K562 (cell line): ENCODE results near the gene TSPAN14. TPM values are rescaled to one million over a fixed set of nuclear protein-coding genes. Genes with fewer than 3 reads are reported as not detected.

Experiments
- BRD9 ChIP-seq: fragments of 450-650 bp; IDR thresholded peaks from 2 replicates; pipeline ENCODE4 v1.6.1; 2018; ENCODE audit warnings: low read depth; ENCODE audit not compliant: partially characterized antibody
- CHD4 ChIP-seq: fragments of 200-600 bp; sonication (generic); IDR thresholded peaks from 3 replicates; pipeline ENCODE4 v1.6.1; 2012; ENCODE audit warnings: low read depth, mild to moderate bottlenecking, mixed read lengths, low read length, inconsistent platforms; ENCODE audit not compliant: insufficient read depth, insufficient replicate concordance, poor library complexity, severe bottlenecking
- CREB3 ChIP-seq: fragments of 450-650 bp; conservative IDR thresholded peaks from 2 replicates; pipeline ENCODE4 v1.6.1; 2016; ENCODE audit warnings: missing genetic modification characterization, low read depth, mild to moderate bottlenecking, missing compliant biosample characterization, moderate library complexity
- FUS ChIP-seq: fragments of 200-400 bp; formaldehyde crosslinking; optimal IDR thresholded peaks from 2 replicates; pipeline ENCODE3; 2017; ENCODE audit warnings: low read depth, low read length
- HNRNPUL1 ChIP-seq: fragments of 200-400 bp; formaldehyde crosslinking; IDR thresholded peaks from 2 replicates; pipeline ENCODE4 v1.6.1; 2017; ENCODE audit warnings: low read length
- ILK ChIP-seq: fragments of 450-650 bp; IDR thresholded peaks from 2 replicates; pipeline ENCODE4 v1.6.1; 2016; ENCODE audit warnings: missing genetic modification characterization, low read depth, mild to moderate bottlenecking, missing compliant biosample characterization, moderate library complexity, borderline replicate concordance
- NCOA6 ChIP-seq: fragments of 450-650 bp; IDR thresholded peaks from 2 replicates; pipeline ENCODE4 v1.6.1; 2017; ENCODE audit warnings: mild to moderate bottlenecking
- NFXL1 ChIP-seq: fragments of 450-650 bp; formaldehyde crosslinking; IDR thresholded peaks from 2 replicates; pipeline ENCODE4 v1.4.0; 2021; ENCODE audit warnings: mild to moderate bottlenecking
- POLR2AphosphoS2 ChIP-seq: IDR thresholded peaks from 2 replicates; pipeline ENCODE4 v1.6.1; 2012; ENCODE audit warnings: low read length, improper control_type of control experiment
- ZC3H8 ChIP-seq: fragments of 450-650 bp; IDR thresholded peaks from 2 replicates; pipeline ENCODE4 v1.6.1; 2017
- ZFP1 ChIP-seq: fragments of 450-650 bp; formaldehyde crosslinking; IDR thresholded peaks from 2 replicates; pipeline ENCODE4 v1.4.0; 2020; ENCODE audit warnings: mild to moderate bottlenecking, mixed read lengths
- ZNF133 ChIP-seq: fragments of 250-450 bp; sonication (Bioruptor Pico); IDR thresholded peaks from 2 replicates; pipeline ENCODE4 v1.4.0; 2020; ENCODE audit warnings: mild to moderate bottlenecking
- ZNF140 ChIP-seq: fragments of 250-450 bp; sonication (Bioruptor Pico); IDR thresholded peaks from 2 replicates; pipeline ENCODE4 v1.8.0; 2021; ENCODE audit warnings: moderate library complexity, mild to moderate bottlenecking, inconsistent platforms
- ZNF384 ChIP-seq: IDR thresholded peaks from 2 replicates; pipeline ENCODE4 v1.6.1; 2012; ENCODE audit warnings: low read depth, low read length, improper control_type of control experiment
- ZNF583 ChIP-seq: fragments of 250-450 bp; sonication (Bioruptor Pico); IDR thresholded peaks from 2 replicates; pipeline ENCODE4 v1.4.0; 2020
- ZNF589 ChIP-seq: fragments of 200-800 bp; sonication (Bioruptor generic); IDR thresholded peaks from 2 replicates; pipeline ENCODE4 v1.6.1; 2016; ENCODE audit warnings: low read depth, missing genetic modification characterization, missing compliant biosample characterization
- ZNF609 ChIP-seq: sonication (generic); formaldehyde crosslinking; IDR thresholded peaks from 2 replicates; pipeline ENCODE4 v1.8.1; 2023; ENCODE audit warnings: missing genetic modification reagents, mild to moderate bottlenecking, borderline replicate concordance
- polyA plus RNA-seq, 8 experiments: library from polyadenylated mRNA; depleted of rRNA in 4 of 8; stranded (reverse) in 5 of 8; unstranded in 3 of 8; fragments of >200 nt; fragmentation: Nextera tagmentation in 2 of 8; fragmentation: Illumina TruSeq in 1 of 8; extraction: Ambion mirVana in 2 of 8; extraction: Trizol in 1 of 8; gene quantifications; 2 replicates each; pipeline versions ENCODE4 v1.2.1 to v1.2.3, GENCODE V29; 2011 to 2014; ENCODE audit warnings: inconsistent platforms in 1 of 8, missing spikeins in 1 of 8
- total RNA-seq, 7 experiments: library from RNA; depleted of rRNA in 6 of 7; stranded (reverse); fragments of >200 nt in 6 of 7; fragmentation: Illumina TruSeq in 2 of 7; extraction: Trizol in 2 of 7; gene quantifications; 2 replicates each; pipeline versions ENCODE4 v1.2.1 to v1.2.3, GENCODE V29; 2011 to 2021; ENCODE audit warnings: low replicate concordance in 1 of 7
- TF ChIP-seq, protein P1 (sequence below): fragments of 450-650 bp; IDR thresholded peaks from 2 replicates; pipeline ENCODE4 v1.6.1; 2014; ENCODE audit warnings: low read depth, mild to moderate bottlenecking, moderate library complexity, borderline replicate concordance
- TF ChIP-seq, protein P2 (sequence below): sonication (generic); formaldehyde crosslinking; IDR thresholded peaks from 2 replicates; pipeline ENCODE4 v1.8.1; 2023; ENCODE audit warnings: mild to moderate bottlenecking, missing genetic modification reagents

TSPAN14 gene
- total and polyA plus RNA-seq, 9 of the 15 experiments (the other 6 are each of a cell fraction or from before 2014, with no cell fraction given) = 5.8 to 92.9 (median 23.3) TPM

- peak; percentile 69 for TF ChIP-seq BRD9
- no peak for TF ChIP-seq ZNF384
- TF ChIP-seq NFXL1 (CRISPR knock-in tag) = no peak
- TF ChIP-seq, protein P1, sequence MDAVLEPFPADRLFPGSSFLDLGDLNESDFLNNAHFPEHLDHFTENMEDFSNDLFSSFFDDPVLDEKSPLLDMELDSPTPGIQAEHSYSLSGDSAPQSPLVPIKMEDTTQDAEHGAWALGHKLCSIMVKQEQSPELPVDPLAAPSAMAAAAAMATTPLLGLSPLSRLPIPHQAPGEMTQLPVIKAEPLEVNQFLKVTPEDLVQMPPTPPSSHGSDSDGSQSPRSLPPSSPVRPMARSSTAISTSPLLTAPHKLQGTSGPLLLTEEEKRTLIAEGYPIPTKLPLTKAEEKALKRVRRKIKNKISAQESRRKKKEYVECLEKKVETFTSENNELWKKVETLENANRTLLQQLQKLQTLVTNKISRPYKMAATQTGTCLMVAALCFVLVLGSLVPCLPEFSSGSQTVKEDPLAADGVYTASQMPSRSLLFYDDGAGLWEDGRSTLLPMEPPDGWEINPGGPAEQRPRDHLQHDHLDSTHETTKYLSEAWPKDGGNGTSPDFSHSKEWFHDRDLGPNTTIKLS = 0 out of 2 replicates have a peak, but pooled peaks have one; percentile 40
- TF ChIP-seq ZNF609 (CRISPR knock-in tag) = no peak
- no peak for TF ChIP-seq POLR2AphosphoS2
- no peak for TF ChIP-seq ZNF589 (CRISPR knock-in tag)
- no peak for TF ChIP-seq FUS
- no peak for TF ChIP-seq ZNF133 (CRISPR knock-in tag)
- TF ChIP-seq CHD4 = no peak
- no peak for TF ChIP-seq ZFP1 (CRISPR knock-in tag)
- no peak for TF ChIP-seq ZNF583
- TF ChIP-seq ZC3H8 = no peak
- TF ChIP-seq ZNF140 (CRISPR knock-in tag) = no peak
- TF ChIP-seq, protein P2, sequence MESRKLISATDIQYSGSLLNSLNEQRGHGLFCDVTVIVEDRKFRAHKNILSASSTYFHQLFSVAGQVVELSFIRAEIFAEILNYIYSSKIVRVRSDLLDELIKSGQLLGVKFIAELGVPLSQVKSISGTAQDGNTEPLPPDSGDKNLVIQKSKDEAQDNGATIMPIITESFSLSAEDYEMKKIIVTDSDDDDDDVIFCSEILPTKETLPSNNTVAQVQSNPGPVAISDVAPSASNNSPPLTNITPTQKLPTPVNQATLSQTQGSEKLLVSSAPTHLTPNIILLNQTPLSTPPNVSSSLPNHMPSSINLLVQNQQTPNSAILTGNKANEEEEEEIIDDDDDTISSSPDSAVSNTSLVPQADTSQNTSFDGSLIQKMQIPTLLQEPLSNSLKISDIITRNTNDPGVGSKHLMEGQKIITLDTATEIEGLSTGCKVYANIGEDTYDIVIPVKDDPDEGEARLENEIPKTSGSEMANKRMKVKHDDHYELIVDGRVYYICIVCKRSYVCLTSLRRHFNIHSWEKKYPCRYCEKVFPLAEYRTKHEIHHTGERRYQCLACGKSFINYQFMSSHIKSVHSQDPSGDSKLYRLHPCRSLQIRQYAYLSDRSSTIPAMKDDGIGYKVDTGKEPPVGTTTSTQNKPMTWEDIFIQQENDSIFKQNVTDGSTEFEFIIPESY (CRISPR knock-in tag) = no peak
- TF ChIP-seq ILK = no peak
- no peak for TF ChIP-seq HNRNPUL1
- TF ChIP-seq CREB3 (tag) = no peak
- TF ChIP-seq NCOA6 = no peak
Measured at GRCh38 chr10:80444646-80445319, 9.3 kb upstream of the TSPAN14 start (continued).
